HL-60 (cell line): Measurements from ENCODE around the gene LRRC4B.

Source experiments
- DNase-seq, 2 experiments: peaks; one replicate each; pipeline ENCODE4 v3.0.0-alpha.2; 2010 to 2020; ENCODE audit warnings: low read depth in 1 of 2, low spot score in 1 of 2
- H3K27ac ChIP-seq: fragments of 250-450 bp; sonication (Bioruptor Pico); replicated peaks from 2 replicates; pipeline ENCODE4 v1.5.1; 2020; ENCODE audit warnings: mild to moderate bottlenecking, moderate library complexity
- H3K27me3 ChIP-seq: fragments of 250-450 bp; sonication (Bioruptor Pico); 2 replicates; pipeline ENCODE4 v1.5.1; 2021; ENCODE audit warnings: mild to moderate bottlenecking, moderate library complexity; ENCODE audit not compliant: insufficient read depth, poor library complexity, severe bottlenecking
- H3K4me3 ChIP-seq: replicated peaks from 2 replicates; pipeline ENCODE4 v1.5.1; 2011; ENCODE audit warnings: mild to moderate bottlenecking, control low read depth, low read length; ENCODE audit not compliant: insufficient read depth
- GABPA ChIP-seq: IDR thresholded peaks from 2 replicates; pipeline ENCODE4 v1.6.1; 2012; ENCODE audit warnings: low read depth
- POLR2AphosphoS5 ChIP-seq: IDR thresholded peaks from 2 replicates; pipeline ENCODE4 v1.6.1; 2012; ENCODE audit warnings: low read depth
- SPI1 ChIP-seq: IDR thresholded peaks from 2 replicates; pipeline ENCODE4 v1.6.1; 2012; ENCODE audit warnings: low read depth, mild to moderate bottlenecking, borderline replicate concordance
- TF ChIP-seq, protein P1 (sequence below): IDR thresholded peaks from 2 replicates; pipeline ENCODE4 v1.6.1; 2012; ENCODE audit warnings: low read depth; ENCODE audit not compliant: insufficient replicate concordance
- TF ChIP-seq, protein P2 (sequence below): IDR thresholded peaks from one replicate; pipeline ENCODE4 v1.5.1; 2011; ENCODE audit warnings: low read length, control low read depth, inconsistent platforms; ENCODE audit not compliant: insufficient read depth

Gene LRRC4B

DNA sequence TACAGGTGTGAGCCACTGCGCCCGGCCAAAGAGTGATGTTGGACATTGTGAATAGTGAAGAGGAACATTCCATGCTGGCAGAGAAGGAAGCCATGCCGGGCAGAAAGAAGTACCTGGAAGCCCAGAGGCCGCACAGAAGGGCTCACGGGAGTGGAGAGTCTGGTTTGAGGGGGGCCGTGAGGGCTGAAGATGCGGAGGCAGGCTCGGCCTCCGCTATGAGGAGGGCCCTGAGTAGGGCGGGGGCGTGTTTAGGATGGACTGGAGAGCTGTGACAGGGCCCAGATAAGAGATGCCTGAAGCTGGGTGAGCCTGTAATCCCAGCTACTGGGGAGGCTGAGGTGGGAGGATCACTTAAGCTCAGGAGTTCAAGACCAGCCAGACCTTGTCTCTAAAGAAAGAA, 58.9 kb downstream of the LRRC4B start:
- Histone ChIP-seq H3K27me3 (no peaks in the 10 kb centered on the region), H3K4me3 (no peak overlapping the region), H3K27ac (no peak overlapping the region)
- DNase-seq: no peak
- TF ChIP-seq, protein P1, sequence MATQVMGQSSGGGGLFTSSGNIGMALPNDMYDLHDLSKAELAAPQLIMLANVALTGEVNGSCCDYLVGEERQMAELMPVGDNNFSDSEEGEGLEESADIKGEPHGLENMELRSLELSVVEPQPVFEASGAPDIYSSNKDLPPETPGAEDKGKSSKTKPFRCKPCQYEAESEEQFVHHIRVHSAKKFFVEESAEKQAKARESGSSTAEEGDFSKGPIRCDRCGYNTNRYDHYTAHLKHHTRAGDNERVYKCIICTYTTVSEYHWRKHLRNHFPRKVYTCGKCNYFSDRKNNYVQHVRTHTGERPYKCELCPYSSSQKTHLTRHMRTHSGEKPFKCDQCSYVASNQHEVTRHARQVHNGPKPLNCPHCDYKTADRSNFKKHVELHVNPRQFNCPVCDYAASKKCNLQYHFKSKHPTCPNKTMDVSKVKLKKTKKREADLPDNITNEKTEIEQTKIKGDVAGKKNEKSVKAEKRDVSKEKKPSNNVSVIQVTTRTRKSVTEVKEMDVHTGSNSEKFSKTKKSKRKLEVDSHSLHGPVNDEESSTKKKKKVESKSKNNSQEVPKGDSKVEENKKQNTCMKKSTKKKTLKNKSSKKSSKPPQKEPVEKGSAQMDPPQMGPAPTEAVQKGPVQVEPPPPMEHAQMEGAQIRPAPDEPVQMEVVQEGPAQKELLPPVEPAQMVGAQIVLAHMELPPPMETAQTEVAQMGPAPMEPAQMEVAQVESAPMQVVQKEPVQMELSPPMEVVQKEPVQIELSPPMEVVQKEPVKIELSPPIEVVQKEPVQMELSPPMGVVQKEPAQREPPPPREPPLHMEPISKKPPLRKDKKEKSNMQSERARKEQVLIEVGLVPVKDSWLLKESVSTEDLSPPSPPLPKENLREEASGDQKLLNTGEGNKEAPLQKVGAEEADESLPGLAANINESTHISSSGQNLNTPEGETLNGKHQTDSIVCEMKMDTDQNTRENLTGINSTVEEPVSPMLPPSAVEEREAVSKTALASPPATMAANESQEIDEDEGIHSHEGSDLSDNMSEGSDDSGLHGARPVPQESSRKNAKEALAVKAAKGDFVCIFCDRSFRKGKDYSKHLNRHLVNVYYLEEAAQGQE: no peak
- TF ChIP-seq, protein P2, sequence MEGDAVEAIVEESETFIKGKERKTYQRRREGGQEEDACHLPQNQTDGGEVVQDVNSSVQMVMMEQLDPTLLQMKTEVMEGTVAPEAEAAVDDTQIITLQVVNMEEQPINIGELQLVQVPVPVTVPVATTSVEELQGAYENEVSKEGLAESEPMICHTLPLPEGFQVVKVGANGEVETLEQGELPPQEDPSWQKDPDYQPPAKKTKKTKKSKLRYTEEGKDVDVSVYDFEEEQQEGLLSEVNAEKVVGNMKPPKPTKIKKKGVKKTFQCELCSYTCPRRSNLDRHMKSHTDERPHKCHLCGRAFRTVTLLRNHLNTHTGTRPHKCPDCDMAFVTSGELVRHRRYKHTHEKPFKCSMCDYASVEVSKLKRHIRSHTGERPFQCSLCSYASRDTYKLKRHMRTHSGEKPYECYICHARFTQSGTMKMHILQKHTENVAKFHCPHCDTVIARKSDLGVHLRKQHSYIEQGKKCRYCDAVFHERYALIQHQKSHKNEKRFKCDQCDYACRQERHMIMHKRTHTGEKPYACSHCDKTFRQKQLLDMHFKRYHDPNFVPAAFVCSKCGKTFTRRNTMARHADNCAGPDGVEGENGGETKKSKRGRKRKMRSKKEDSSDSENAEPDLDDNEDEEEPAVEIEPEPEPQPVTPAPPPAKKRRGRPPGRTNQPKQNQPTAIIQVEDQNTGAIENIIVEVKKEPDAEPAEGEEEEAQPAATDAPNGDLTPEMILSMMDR: no peak
- no peak for TF ChIP-seq GABPA

DNA sequence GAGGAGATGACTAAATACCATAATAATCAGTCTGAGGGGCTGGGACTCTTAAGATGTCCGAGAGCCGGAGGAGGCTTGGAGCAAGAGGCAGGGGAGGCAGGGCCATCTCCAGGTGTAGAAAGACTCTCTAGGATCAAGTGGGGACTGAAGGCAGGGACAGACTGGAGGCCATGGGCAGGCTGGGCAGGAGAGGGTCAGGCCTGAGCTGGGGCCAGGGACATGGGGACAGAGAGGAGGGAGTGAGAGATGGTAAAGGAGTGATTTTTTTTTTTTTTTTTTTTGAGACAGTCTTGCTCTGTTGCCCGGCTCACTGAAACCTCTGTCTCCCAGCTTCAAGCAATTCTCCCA, 59.4 kb downstream of the LRRC4B start:
- H3K27ac ChIP-seq: no peak overlapping the region
- no peak for TF ChIP-seq POLR2AphosphoS5
- TF ChIP-seq, protein P1: no peak
- TF ChIP-seq SPI1: no peak
- TF ChIP-seq, protein P2: no peak
- DNase-seq: no peak
- no peak overlapping the region for H3K4me3 ChIP-seq
- no peaks in the 10 kb centered on the region for H3K27me3 ChIP-seq

DNA sequence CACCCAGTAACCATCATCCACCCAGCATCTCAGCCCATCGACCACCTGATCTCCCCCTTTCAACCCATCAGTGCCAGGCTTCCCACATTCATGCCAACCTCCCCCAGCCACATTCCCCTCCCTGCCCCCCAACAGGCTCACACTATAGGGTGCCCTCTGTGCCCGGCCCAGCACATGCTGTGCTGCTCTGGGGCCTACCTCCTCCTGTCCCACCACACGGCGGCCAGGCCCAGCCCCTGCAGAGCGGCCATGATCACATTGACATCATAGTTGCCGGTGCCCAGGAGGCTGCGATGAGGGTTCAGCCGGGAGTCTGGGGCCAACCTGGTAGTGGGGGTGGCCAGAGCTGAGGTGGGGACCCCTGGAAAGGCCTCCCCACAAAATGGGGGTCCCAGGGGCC, 60.9 kb downstream of the LRRC4B start:
- Histone ChIP-seq H3K27ac (no peak overlapping the region), H3K4me3 (no peak overlapping the region), H3K27me3 (no peaks in the 10 kb centered on the region)
- no peak for DNase-seq
- no peak for TF ChIP-seq GABPA
- TF ChIP-seq POLR2AphosphoS5: no peak
- TF ChIP-seq, protein P1: no peak
- no peak for TF ChIP-seq SPI1
- TF ChIP-seq, protein P2: no peak
